GM23338 (cell line): Measurements from ENCODE around the gene GAP43. TPM values are rescaled to one million over a fixed set of nuclear protein-coding genes. Genes with fewer than 3 reads are reported as not detected.

Experiments used
- ATAC-seq: fragments of 200-7000 bp; cut with Tn5 transposase; 3 replicates; pipeline ENCODE4 v1.9.1; 2020
- DNase-seq: peaks from one replicate; pipeline ENCODE4 v3.0.0-alpha.2; 2015; ENCODE audit warnings: low spot score
- H2AFZ ChIP-seq: fragments of 200-600 bp; sonication (generic); 2 replicates; pipeline ENCODE4 v1.8.0; 2016; ENCODE audit warnings: antibody characterized with exemption, mild to moderate bottlenecking, moderate library complexity
- H3F3A ChIP-seq: fragments of 200-600 bp; sonication (generic); replicated peaks from 2 replicates; pipeline ENCODE4 v1.8.0; 2017; ENCODE audit warnings: antibody characterized with exemption, mixed run types, low read depth
- H3K27ac ChIP-seq: fragments of 200-600 bp; sonication (generic); 2 replicates; pipeline ENCODE4 v1.6.1; 2016; ENCODE audit warnings: low read depth
- H3K27me3 ChIP-seq: fragments of 200-600 bp; sonication (generic); 2 replicates; pipeline ENCODE4 v1.8.0; 2016; ENCODE audit warnings: mild to moderate bottlenecking, mixed run types, moderate library complexity; ENCODE audit not compliant: insufficient read depth
- H3K36me3 ChIP-seq: fragments of 200-600 bp; sonication (generic); 2 replicates; pipeline ENCODE4 v1.8.0; 2016; ENCODE audit warnings: mild to moderate bottlenecking; ENCODE audit not compliant: insufficient read depth
- H3K4me1 ChIP-seq: fragments of 200-600 bp; sonication (generic); 2 replicates; pipeline ENCODE4 v1.8.0; 2016; ENCODE audit warnings: mild to moderate bottlenecking, moderate library complexity; ENCODE audit not compliant: insufficient read depth
- H3K4me2 ChIP-seq: fragments of 200-600 bp; sonication (generic); 2 replicates; pipeline ENCODE4 v1.7.1; 2017; ENCODE audit warnings: mixed run types
- H3K4me3 ChIP-seq: fragments of 200-600 bp; sonication (generic); 2 replicates; pipeline ENCODE4 v1.6.1; 2016; ENCODE audit warnings: mixed run types
- H3K79me2 ChIP-seq: fragments of 200-600 bp; sonication (generic); replicated peaks from 2 replicates; pipeline ENCODE4 v1.8.0; 2017; ENCODE audit warnings: mild to moderate bottlenecking; ENCODE audit not compliant: insufficient read depth
- H3K9me2 ChIP-seq: fragments of 200-600 bp; sonication (generic); 2 replicates; pipeline ENCODE4 v1.8.0; 2017; ENCODE audit not compliant: insufficient read depth
- H4K20me1 ChIP-seq: fragments of 200-600 bp; sonication (generic); replicated peaks from 2 replicates; pipeline ENCODE4 v1.8.0; 2017; ENCODE audit warnings: mild to moderate bottlenecking; ENCODE audit not compliant: insufficient read depth
- H3K27ac Mint-ChIP-seq: 2 replicates; pipeline ENCODE4 v1.8.0; 2020; ENCODE audit warnings: inconsistent platforms, mild to moderate bottlenecking, moderate library complexity, mixed read lengths
- H3K27me3 Mint-ChIP-seq: 3 replicates; pipeline ENCODE4 v1.8.0; 2022; ENCODE audit warnings: low read depth, mild to moderate bottlenecking, moderate library complexity, mixed read lengths, inconsistent platforms; ENCODE audit not compliant: insufficient read depth, poor library complexity
- H3K36me3 Mint-ChIP-seq: 3 replicates; pipeline ENCODE4 v1.8.0; 2021; ENCODE audit warnings: low read depth, mild to moderate bottlenecking, inconsistent platforms, moderate library complexity, mixed read lengths
- H3K4me1 Mint-ChIP-seq: 3 replicates; pipeline ENCODE4 v1.8.0; 2020; ENCODE audit warnings: mild to moderate bottlenecking, inconsistent platforms, mixed read lengths
- H3K4me3 Mint-ChIP-seq: 3 replicates; pipeline ENCODE4 v1.8.0; 2021; ENCODE audit warnings: moderate library complexity, mild to moderate bottlenecking, inconsistent platforms, mixed read lengths
- H3K9me3 Mint-ChIP-seq: 3 replicates; pipeline ENCODE4 v1.8.0; 2020; ENCODE audit warnings: moderate library complexity, mild to moderate bottlenecking, inconsistent platforms, mixed read lengths
- CREB1 ChIP-seq: fragments of 250-450 bp; sonication (Bioruptor Pico); IDR thresholded peaks from 2 replicates; pipeline ENCODE4 v1.5.0; 2020; ENCODE audit warnings: low read depth, mild to moderate bottlenecking, moderate library complexity
- ETS1 ChIP-seq: IDR thresholded peaks from 2 replicates; pipeline ENCODE4 v1.6.1; 2016; ENCODE audit warnings: antibody characterized with exemption
- EZH2phosphoT487 ChIP-seq: fragments of 200-600 bp; sonication (generic); IDR thresholded peaks from one replicate; pipeline ENCODE4 v1.8.1; 2018; ENCODE audit warnings: antibody characterized with exemption; ENCODE audit not compliant: unreplicated experiment
- JUNB ChIP-seq: IDR thresholded peaks from one replicate; pipeline ENCODE4 v1.6.1; 2016; ENCODE audit warnings: antibody characterized with exemption; ENCODE audit not compliant: unreplicated experiment
- NANOG ChIP-seq: IDR thresholded peaks from 2 replicates; pipeline ENCODE4 v1.6.1; 2016; ENCODE audit warnings: antibody characterized with exemption, borderline replicate concordance
- POLR2AphosphoS5 ChIP-seq: IDR thresholded peaks from 2 replicates; pipeline ENCODE4 v1.6.1; 2016; ENCODE audit warnings: antibody characterized with exemption, low read depth
- REST ChIP-seq: IDR thresholded peaks from one replicate; pipeline ENCODE4 v1.6.1; 2018; ENCODE audit warnings: antibody characterized with exemption; ENCODE audit not compliant: unreplicated experiment
- STAT1 ChIP-seq: IDR thresholded peaks from one replicate; pipeline ENCODE4 v1.6.1; 2016; ENCODE audit warnings: antibody characterized with exemption; ENCODE audit not compliant: unreplicated experiment
- ZNF114 ChIP-seq: fragments of 250-450 bp; sonication (Bioruptor Pico); IDR thresholded peaks from 2 replicates; pipeline ENCODE4 v1.5.0; 2020; ENCODE audit warnings: mild to moderate bottlenecking, moderate library complexity
- ZNF331 ChIP-seq: fragments of 250-450 bp; sonication (Bioruptor Pico); IDR thresholded peaks from 2 replicates; pipeline ENCODE4 v1.5.0; 2020; ENCODE audit warnings: low read depth, mild to moderate bottlenecking, moderate library complexity
- ZNF462 ChIP-seq: fragments of 250-450 bp; sonication (Bioruptor Pico); IDR thresholded peaks from 2 replicates; pipeline ENCODE4 v1.5.0; 2020; ENCODE audit warnings: mild to moderate bottlenecking, moderate library complexity
- polyA plus RNA-seq: library from polyadenylated mRNA; unstranded; fragments of >200 nt; fragmentation: Nextera tagmentation; extraction: Ambion mirVana; gene quantifications from 2 replicates; pipeline ENCODE4 v1.2.1, GENCODE V29; 2016
- total RNA-seq: library from RNA; depleted of rRNA; stranded (reverse); fragments of >200 nt; shearing (Covaris generic); gene quantifications from 2 replicates; pipeline ENCODE4 v1.2.3, GENCODE V29; 2014

The GAP43 gene
- total and polyA plus RNA-seq, 2 experiments from 2014 or later: 16.1 to 48.1 TPM

- H3K36me3 ChIP-seq: no peaks in the 10 kb centered on the region
- H3K4me1 ChIP-seq: peaks cover 10% of the 10 kb centered on the region; the same call in 1 of the 2 replicates
- Mint-ChIP-seq H3K27ac (no peak overlapping the region), H3K4me1 (peaks cover 14% of the 10 kb centered on the region), H3K4me3 (no peak overlapping the region), H3K27me3 (no peaks in the 10 kb centered on the region), H3K36me3 (no peaks in the 10 kb centered on the region), H3K9me3 (no peaks in the 10 kb centered on the region)
- H3F3A ChIP-seq: no peaks in the 10 kb centered on the region
- no peak for DNase-seq
- no peak overlapping the region for H3K4me2 ChIP-seq
- H3K27me3 ChIP-seq: no peaks in the 10 kb centered on the region
- H3K79me2 ChIP-seq: peaks cover 3% of the 10 kb centered on the region; the same call in 1 of the 2 replicates
- no peak for ATAC-seq
- H2AFZ ChIP-seq: no peak overlapping the region
- H3K27ac ChIP-seq: no peak overlapping the region
- no peaks in the 10 kb centered on the region; the same call in 1 of the 2 replicates for H3K9me2 ChIP-seq
- H3K4me3 ChIP-seq: no peak overlapping the region
- no peaks in the 10 kb centered on the region for H4K20me1 ChIP-seq
- TF ChIP-seq ZNF331 (CRISPR knock-in tag) (no peak), JUNB (no peak)
Measured at GRCh38 chr3:115670911-115671310, 47.6 kb downstream of the GAP43 start.

GRCh38 chr3:115671761-115672455, 48.6 kb downstream of the GAP43 start:
- Mint-ChIP-seq H3K9me3 (no peaks in the 10 kb centered on the region), H3K4me1 (peaks cover 9% of the 10 kb centered on the region), H3K27me3 (no peaks in the 10 kb centered on the region), H3K27ac (no peak overlapping the region), H3K36me3 (no peaks in the 10 kb centered on the region), H3K4me3 (no peak overlapping the region)
- H3K4me3 ChIP-seq: no peak overlapping the region
- H3K9me2 ChIP-seq: no peaks in the 10 kb centered on the region; the same call in 1 of the 2 replicates
- H3K79me2 ChIP-seq: peaks cover 3% of the 10 kb centered on the region; the same call in 1 of the 2 replicates
- H3K27ac ChIP-seq: no peak overlapping the region
- no peaks in the 10 kb centered on the region for H3K36me3 ChIP-seq
- H3F3A ChIP-seq: no peaks in the 10 kb centered on the region
- ATAC-seq (no peak), DNase-seq (no peak)
- no peak overlapping the region for H3K4me2 ChIP-seq
- H4K20me1 ChIP-seq: no peaks in the 10 kb centered on the region
- no peaks in the 10 kb centered on the region for H3K27me3 ChIP-seq
- no peak overlapping the region for H2AFZ ChIP-seq
- peaks cover 5% of the 10 kb centered on the region; the same call in 1 of the 2 replicates for H3K4me1 ChIP-seq
- TF ChIP-seq CREB1 (CRISPR knock-in tag) (no peak), REST (no peak), ZNF331 (CRISPR knock-in tag) (no peak), EZH2phosphoT487 (no peak), ZNF462 (CRISPR knock-in tag) (no peak), NANOG (no peak), ETS1 (no peak), STAT1 (no peak), JUNB (no peak), POLR2AphosphoS5 (no peak), ZNF114 (no peak)
